Mammary epithelial cell (primary cell): ENCODE measurements around the gene DOK6.

ENCODE experiments used
- CTCF ChIP-seq, 2 donors: IDR thresholded peaks in 1 of 2; conservative IDR thresholded peaks in 1 of 2; 2 replicates each; pipeline ENCODE4 v1.5.1; 2011 to 2012; ENCODE audit warnings: inconsistent platforms in 2 of 2, low read length in 2 of 2, mild to moderate bottlenecking in 2 of 2, control low read depth in 1 of 2, low read depth in 1 of 2; ENCODE audit not compliant: insufficient read depth in 1 of 2; ENCODE audit errors: extremely low read depth in 1 of 2
- EZH2 ChIP-seq: IDR thresholded peaks from 2 replicates; pipeline ENCODE4 v1.6.1; 2012; ENCODE audit warnings: low read length, inconsistent platforms, borderline replicate concordance

- TF ChIP-seq CTCF (conservative IDR thresholded peaks at IDR 0.05 in 1 of 2, IDR thresholded peaks at IDR 0.05 in 1 of 2; ENCODE audit: extremely low read depth in 1 of 2, insufficient read depth in 1 of 2, low read depth in 1 of 2, low read length in 2 of 2) (no peak), EZH2 (no peak)
Observed at GRCh38 chr18:69734536-69734935, 333.8 kb downstream of the DOK6 start.
